Skeletal muscle tissue (tissue), 4 donors: ENCODE measurements around the gene RPS6KC1. TPM values are rescaled to one million over a fixed set of nuclear protein-coding genes. Genes with fewer than 3 reads are reported as not detected.
"Not testable (repeated sequence)": the region's sequence is repeated elsewhere in the genome, so short reads cannot be mapped to it uniquely, and the experiment has no call there.

Experiments
- H3K27ac ChIP-seq: one replicate; pipeline ENCODE4 v1.7.0; 2013; ENCODE audit warnings: mild to moderate bottlenecking, low read depth, low read length, inconsistent platforms
- H3K27me3 ChIP-seq, 3 donors: one replicate each; pipeline ENCODE4 v1.7.0; 2013; ENCODE audit warnings: low read length in 3 of 3; ENCODE audit not compliant: control insufficient read depth in 3 of 3, insufficient read depth in 3 of 3
- H3K36me3 ChIP-seq, 3 donors: one replicate each; pipeline ENCODE4 v1.7.0; 2013; ENCODE audit warnings: low read length in 3 of 3; ENCODE audit not compliant: control insufficient read depth in 3 of 3, insufficient read depth in 3 of 3
- H3K4me1 ChIP-seq, 3 donors: one replicate each; pipeline ENCODE4 v1.7.0; 2013; ENCODE audit warnings: low read length in 3 of 3, mild to moderate bottlenecking in 3 of 3; ENCODE audit not compliant: control insufficient read depth in 3 of 3, insufficient read depth in 3 of 3
- H3K4me3 ChIP-seq, 3 donors: one replicate each; pipeline ENCODE4 v1.7.0; 2013; ENCODE audit warnings: low read length in 3 of 3
- H3K9ac ChIP-seq, 3 donors: one replicate each; pipeline ENCODE4 v1.7.0; 2013; ENCODE audit warnings: low read length in 3 of 3, mild to moderate bottlenecking in 3 of 3, moderate library complexity in 2 of 3, low read depth in 1 of 3
- H3K9me3 ChIP-seq, 3 donors: one replicate each; pipeline ENCODE4 v1.7.0; 2013; ENCODE audit warnings: low read length in 3 of 3; ENCODE audit not compliant: control insufficient read depth in 3 of 3
- total RNA-seq: library from RNA; depleted of rRNA; stranded (reverse); fragments of >200 nt; gene quantifications from one replicate; pipeline ENCODE4 v1.2.3, GENCODE V29; 2014
- donor health status: Osteomylitis.

Gene RPS6KC1
- total RNA-seq, 1 donor from 2014 or later = 38.1 TPM

DNA sequence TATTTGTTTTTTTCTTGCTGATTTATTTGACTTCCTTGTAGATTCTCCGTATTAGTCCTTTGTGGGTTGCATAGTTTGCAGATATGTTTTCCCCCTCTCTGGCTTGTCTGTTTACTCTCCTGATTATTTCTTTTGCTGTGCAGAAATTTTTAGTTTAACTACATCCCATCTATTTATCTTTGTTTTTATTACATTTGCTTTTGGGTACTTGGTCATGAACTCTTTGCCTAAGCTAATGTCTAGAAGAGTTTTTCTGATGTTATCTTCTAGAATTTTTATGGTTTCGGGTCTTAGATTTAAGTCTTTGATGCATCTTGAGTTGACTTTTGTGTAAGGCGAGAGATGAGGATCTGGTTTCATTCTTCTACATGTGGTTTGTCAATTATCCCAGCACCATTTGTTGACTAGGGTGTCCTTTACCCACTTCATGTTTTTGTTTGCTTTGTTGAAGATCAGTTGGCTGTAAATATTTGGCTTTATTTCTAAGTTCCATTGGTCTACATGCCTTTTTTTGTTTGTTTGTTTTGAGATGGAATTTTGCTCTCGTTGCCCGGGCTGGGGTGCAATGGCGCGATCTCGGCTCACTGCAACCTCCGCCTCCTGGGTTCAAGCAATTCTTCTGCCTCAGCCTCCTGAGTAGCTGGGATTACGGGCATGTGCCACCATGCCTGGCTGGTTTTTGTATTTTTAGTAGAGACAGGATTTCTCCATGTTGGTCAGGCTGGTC lies 145.4 kb downstream of the RPS6KC1 start:
- not testable (repeated sequence) for H3K27ac ChIP-seq, H3K9me3 ChIP-seq, H3K4me3 ChIP-seq, H3K4me1 ChIP-seq, H3K9ac ChIP-seq, H3K36me3 ChIP-seq, H3K27me3 ChIP-seq

DNA sequence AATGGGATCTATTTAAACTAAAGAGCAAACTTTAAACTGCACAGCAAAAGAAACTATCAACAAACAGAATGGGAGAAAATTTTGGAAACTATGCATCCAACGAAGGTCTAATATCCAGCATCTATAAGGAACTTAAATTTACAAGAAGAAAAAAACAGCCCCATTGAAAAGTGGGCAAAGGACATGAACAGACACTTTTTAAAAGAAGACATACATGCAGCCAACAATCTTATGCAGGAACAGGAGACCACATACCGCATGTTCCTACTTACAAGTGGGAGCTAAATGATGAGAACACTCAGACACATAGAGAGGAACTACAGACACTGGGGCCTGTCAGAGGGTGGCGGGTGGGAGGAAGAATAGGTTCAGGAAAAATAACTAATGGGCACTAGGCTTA lies 149.6 kb downstream of the RPS6KC1 start:
- Histone ChIP-seq H3K9ac (no peak overlapping the region), H3K27ac (no peak overlapping the region), H3K4me1 (no peaks in the 10 kb centered on the region), H3K36me3 (peaks cover 0 to 8% (median 0%) of the 10 kb centered on the region in 3 donors), H3K27me3 (no peaks in the 10 kb centered on the region), H3K4me3 (no peak overlapping the region), H3K9me3 (no peaks in the 10 kb centered on the region)

DNA sequence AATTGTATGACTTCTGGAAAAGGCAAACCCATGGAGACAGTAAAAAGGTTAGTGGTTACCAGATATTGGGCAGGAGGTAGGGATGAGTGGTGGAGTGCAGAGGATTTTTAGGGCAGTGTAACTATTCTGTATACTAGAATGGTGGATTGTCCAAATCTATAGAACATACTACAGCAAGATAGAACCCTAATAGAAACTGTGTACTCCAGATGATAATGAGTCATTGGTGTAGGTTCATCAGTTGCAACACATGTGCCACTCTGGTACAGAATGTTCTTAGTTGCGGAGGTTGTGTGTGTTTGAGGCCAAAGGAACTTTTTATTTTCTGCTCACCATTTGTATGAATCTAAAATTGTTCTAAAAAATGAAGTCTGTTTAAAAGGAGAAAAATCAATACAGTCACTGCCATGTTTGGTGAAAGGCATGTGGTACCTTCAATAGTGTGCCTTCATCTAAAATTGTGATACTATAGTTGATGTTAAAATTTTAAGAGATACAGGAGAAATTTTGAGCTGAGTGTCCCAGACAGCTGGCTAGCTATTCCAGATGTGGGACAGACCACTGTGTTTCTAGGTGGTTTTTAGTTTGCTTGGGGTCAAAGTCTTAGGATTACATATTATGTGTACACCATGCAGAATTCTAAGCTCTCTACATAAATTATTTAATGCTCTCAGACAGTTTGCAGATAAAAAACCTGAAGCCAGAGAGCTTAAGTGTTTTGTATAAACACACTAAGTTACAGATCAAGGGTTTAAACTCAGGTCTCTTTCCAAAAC lies 150.5 kb downstream of the RPS6KC1 start:
- Histone ChIP-seq H3K4me3 (no peak overlapping the region), H3K27me3 (no peaks in the 10 kb centered on the region), H3K4me1 (no peaks in the 10 kb centered on the region), H3K27ac (no peak overlapping the region), H3K9ac (no peak overlapping the region), H3K36me3 (peaks cover 0 to 8% (median 0%) of the 10 kb centered on the region in 3 donors), H3K9me3 (no peaks in the 10 kb centered on the region)

DNA sequence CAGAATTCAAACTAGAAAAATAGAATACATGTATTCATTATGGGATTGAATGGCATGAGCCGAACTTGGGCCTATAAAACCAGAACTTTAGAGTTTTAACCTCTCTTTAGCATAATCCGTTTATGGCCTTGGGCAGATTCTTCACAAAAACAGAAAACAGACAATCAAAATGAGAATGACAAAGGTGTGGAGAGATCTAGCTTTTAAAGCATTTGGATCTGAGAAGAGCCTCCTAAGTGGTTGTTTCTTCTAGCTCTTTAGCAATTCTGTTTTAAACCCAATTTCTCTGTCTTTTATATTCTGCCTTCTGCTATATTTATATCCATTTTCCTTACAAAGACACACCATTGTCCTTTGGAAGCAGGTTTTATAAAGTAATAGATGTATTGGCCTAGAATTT lies 160.2 kb downstream of the RPS6KC1 start:
- Histone ChIP-seq H3K27ac (no peak overlapping the region), H3K27me3 (no peaks in the 10 kb centered on the region), H3K9me3 (no peaks in the 10 kb centered on the region), H3K4me1 (no peaks in the 10 kb centered on the region), H3K36me3 (peaks cover 0 to 2% (median 0%) of the 10 kb centered on the region in 3 donors), H3K4me3 (no peak overlapping the region), H3K9ac (no peak overlapping the region)

DNA sequence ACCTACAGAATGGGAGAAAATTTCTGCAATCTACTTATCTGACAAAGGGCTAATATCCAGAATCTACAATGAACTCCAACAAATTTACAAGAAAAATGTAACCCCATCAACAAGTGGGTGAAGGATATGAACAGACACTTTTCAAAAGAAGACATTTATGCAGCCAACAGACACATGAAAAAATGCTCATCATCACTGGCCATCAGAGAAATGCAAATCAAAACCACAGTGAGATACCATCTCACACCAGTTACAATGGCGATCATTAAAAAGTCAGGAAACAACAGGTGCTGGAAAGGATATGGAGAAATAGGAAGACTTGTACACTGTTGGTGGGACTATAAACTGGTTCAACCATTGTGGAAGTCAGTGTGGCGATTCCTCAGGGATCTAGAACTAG lies 168.0 kb downstream of the RPS6KC1 start:
- not testable (repeated sequence) for H3K4me1 ChIP-seq, H3K27ac ChIP-seq, H3K9me3 ChIP-seq, H3K9ac ChIP-seq, H3K27me3 ChIP-seq, H3K36me3 ChIP-seq, H3K4me3 ChIP-seq

- Histone ChIP-seq H3K27me3 (no peaks in the 10 kb centered on the region), H3K4me3 (no peak overlapping the region), H3K9ac (no peak overlapping the region), H3K27ac (no peak overlapping the region), H3K36me3 (no peaks in the 10 kb centered on the region), H3K4me1 (no peaks in the 10 kb centered on the region), H3K9me3 (no peaks in the 10 kb centered on the region)
Measured at GRCh38 chr1:213221209-213221608, 170.2 kb downstream of the RPS6KC1 start.

GRCh38 chr1:213227458-213227857 lies 176.4 kb downstream of the RPS6KC1 start:
- Histone ChIP-seq H3K27ac (no peak overlapping the region), H3K9me3 (no peaks in the 10 kb centered on the region), H3K36me3 (peaks cover 0 to 8% (median 0%) of the 10 kb centered on the region in 3 donors), H3K4me1 (no peaks in the 10 kb centered on the region), H3K27me3 (no peaks in the 10 kb centered on the region), H3K9ac (no peak overlapping the region), H3K4me3 (no peak overlapping the region)

GRCh38 chr1:213231795-213232231 lies 180.8 kb downstream of the RPS6KC1 start:
- Histone ChIP-seq H3K4me1 (no peaks in the 10 kb centered on the region), H3K27me3 (no peaks in the 10 kb centered on the region), H3K9ac (no peak overlapping the region), H3K27ac (no peak overlapping the region), H3K36me3 (peaks cover 0 to 8% (median 0%) of the 10 kb centered on the region in 3 donors), H3K9me3 (no peaks in the 10 kb centered on the region), H3K4me3 (no peak overlapping the region)

DNA sequence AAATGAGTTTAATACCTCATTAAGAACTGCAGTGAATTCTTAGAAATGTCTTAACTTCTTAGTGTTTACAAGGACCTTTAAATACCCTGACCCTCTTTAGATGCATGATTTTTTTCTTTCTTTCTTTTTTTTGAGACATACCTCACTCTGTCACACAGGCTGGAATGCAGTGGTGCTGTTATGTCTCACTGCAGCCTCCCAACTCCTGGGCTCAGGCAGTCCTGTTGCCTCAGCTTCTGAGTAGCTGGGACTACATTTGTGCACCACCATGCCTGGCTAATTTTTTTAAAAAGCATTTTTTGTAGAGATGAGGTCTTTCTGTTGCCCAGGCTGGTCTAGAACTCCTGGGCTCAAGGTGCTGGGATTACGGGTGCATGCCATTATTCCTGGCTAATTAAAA lies 191.8 kb downstream of the RPS6KC1 start:
- H3K36me3 ChIP-seq = peaks cover 3 to 9% (median 6%) of the 10 kb centered on the region in 3 donors
- H3K27me3 ChIP-seq = no peaks in the 10 kb centered on the region
- no peaks in the 10 kb centered on the region for H3K9me3 ChIP-seq
- H3K4me1 ChIP-seq = no peaks in the 10 kb centered on the region
- H3K9ac ChIP-seq = no peak overlapping the region
- H3K27ac ChIP-seq = no peak overlapping the region
- H3K4me3 ChIP-seq = no peak overlapping the region

- no peak overlapping the region for H3K27ac ChIP-seq
Measured at GRCh38 chr1:213244664-213245091, 193.6 kb downstream of the RPS6KC1 start.

More at GRCh38 chr1:213244664-213245091, 193.6 kb downstream of the RPS6KC1 start:
- H3K4me3 ChIP-seq = no peak overlapping the region
- no peaks in the 10 kb centered on the region for H3K27me3 ChIP-seq
- H3K9me3 ChIP-seq = no peaks in the 10 kb centered on the region
- H3K4me1 ChIP-seq = no peaks in the 10 kb centered on the region
- H3K9ac ChIP-seq = no peak overlapping the region
- peaks cover 3 to 9% (median 6%) of the 10 kb centered on the region in 3 donors for H3K36me3 ChIP-seq
